ENCODE measurements around the gene RSPH1.

Gene RSPH1

DNA sequence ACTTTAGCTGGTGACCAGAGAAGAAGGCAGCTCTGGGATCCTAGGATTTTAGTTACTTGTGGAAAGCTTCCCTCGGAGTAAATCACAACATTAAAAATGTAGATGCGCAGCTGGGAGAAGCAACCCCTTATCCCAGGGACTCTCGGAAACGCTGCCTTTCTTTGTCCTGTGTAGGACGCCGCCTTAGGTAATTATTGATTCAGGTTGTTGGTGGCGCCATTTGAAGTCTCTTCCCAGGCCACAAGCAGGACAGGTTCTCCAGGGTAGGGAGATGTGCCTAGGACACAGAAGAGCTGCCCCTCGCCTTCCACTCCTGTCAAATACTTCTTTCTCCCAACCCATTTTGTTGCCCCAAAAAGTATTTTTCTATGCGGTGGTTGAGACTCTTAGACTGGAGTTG is 27.9 kb upstream of the RSPH1 start:
- TF ChIP-seq LEF1 (IDR thresholded peaks at IDR 0.05; ENCODE audit: borderline replicate concordance) (no peak), SP1 (IDR thresholded peaks at IDR 0.05) (no peak), FOXA1 (IDR thresholded peaks at IDR 0.05) (no peak), ELF4 (IDR thresholded peaks at IDR 0.05) (no peak)
- ChIA-PET POLR2A (interaction anchor here (1.0 kb wide), 1 partner anchor 11 kb away, joined by 3 read pairs; no protein-coding TSS in a partner anchor), CTCF (no interaction called here)
- no peak for DNase-seq (ENCODE audit: extremely low spot score)

DNA sequence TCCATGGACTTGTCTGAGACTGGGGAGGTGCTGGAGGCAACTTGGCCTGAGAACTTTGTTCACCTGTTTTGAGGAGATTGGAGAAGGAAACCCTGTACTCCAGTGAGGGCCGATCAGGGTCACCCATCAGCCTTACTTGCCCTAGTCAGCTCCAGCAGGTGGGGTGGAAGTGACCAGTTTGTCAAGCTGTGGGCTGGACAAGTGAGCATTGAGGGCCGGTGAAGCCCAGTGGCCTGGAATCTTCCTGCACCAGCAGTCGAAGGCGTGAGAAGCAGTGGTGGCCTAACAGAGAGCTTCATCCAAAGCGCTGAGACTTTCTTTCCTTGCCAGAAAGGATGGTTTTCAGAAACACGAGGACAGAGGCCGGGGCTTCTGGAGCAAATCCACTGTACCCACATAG is 27.2 kb upstream of the RSPH1 start:
- POLR2A ChIA-PET: interaction anchor here (1.0 kb wide), 1 partner anchor 11 kb away, joined by 3 read pairs; no protein-coding TSS in a partner anchor
- TF ChIP-seq FOXA1 (IDR thresholded peaks at IDR 0.05) (no peak), SUZ12 (IDR thresholded peaks at IDR 0.05) (no peak), L3MBTL2 (conservative IDR thresholded peaks at IDR 0.05) (no peak), ARNT (IDR thresholded peaks at IDR 0.05) (no peak), HDGF (IDR thresholded peaks at IDR 0.05; ENCODE audit: borderline replicate concordance) (no peak), TARDBP (IDR thresholded peaks at IDR 0.05) (no peak), NFRKB (IDR thresholded peaks at IDR 0.05) (no peak), CTBP1 (IDR thresholded peaks at IDR 0.05; ENCODE audit: borderline replicate concordance) (no peak)
- no peak for DNase-seq (ENCODE audit: extremely low spot score)
- CTCF ChIA-PET: no interaction called here

DNA sequence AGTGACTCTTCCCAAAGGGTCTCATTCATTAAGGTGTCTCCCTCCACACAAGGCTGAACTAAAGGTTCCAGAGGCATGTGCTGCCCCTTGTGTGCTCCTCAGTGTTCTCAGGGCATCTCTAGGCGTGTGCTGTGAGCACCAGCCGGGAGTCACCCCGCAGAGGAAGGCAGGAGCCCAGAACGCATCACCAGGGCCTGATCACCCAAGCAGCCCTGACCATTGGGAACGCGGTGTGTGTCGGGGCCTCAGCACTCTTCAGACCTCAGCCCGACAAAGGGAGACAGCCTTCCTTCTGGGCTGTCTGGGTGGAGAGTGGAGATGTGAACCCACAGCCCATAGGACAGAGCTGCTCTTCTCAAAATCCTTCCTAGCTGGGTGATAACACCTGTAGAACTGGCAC is 26.7 kb upstream of the RSPH1 start:
- TF ChIP-seq CTBP1 (IDR thresholded peaks at IDR 0.05; ENCODE audit: borderline replicate concordance): no peak
- TF ChIP-seq LEF1 (IDR thresholded peaks at IDR 0.05; ENCODE audit: borderline replicate concordance): no peak
- TF ChIP-seq NFRKB (IDR thresholded peaks at IDR 0.05): no peak
- TF ChIP-seq HDGF (IDR thresholded peaks at IDR 0.05; ENCODE audit: borderline replicate concordance): no peak
- TF ChIP-seq FOXM1 (IDR thresholded peaks at IDR 0.05; ENCODE audit: borderline replicate concordance): no peak
- TF ChIP-seq ARNT (IDR thresholded peaks at IDR 0.05): no peak
- no peak for TF ChIP-seq BHLHE40 (IDR thresholded peaks at IDR 0.05; ENCODE audit: borderline replicate concordance)
- TF ChIP-seq, protein P1, sequence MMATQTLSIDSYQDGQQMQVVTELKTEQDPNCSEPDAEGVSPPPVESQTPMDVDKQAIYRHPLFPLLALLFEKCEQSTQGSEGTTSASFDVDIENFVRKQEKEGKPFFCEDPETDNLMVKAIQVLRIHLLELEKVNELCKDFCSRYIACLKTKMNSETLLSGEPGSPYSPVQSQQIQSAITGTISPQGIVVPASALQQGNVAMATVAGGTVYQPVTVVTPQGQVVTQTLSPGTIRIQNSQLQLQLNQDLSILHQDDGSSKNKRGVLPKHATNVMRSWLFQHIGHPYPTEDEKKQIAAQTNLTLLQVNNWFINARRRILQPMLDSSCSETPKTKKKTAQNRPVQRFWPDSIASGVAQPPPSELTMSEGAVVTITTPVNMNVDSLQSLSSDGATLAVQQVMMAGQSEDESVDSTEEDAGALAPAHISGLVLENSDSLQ (IDR thresholded peaks at IDR 0.05): no peak
- TF ChIP-seq FOXA1 (IDR thresholded peaks at IDR 0.05): no peak
- no peak for TF ChIP-seq ELF4 (IDR thresholded peaks at IDR 0.05)
- TF ChIP-seq SUZ12 (IDR thresholded peaks at IDR 0.05): no peak
- no peak for TF ChIP-seq ZNF384 (IDR thresholded peaks at IDR 0.05)
- TF ChIP-seq L3MBTL2 (conservative IDR thresholded peaks at IDR 0.05): no peak
- no peak for TF ChIP-seq SP1 (IDR thresholded peaks at IDR 0.05)
- ChIA-PET CTCF (no interaction called here), POLR2A (no interaction called here)
- DNase-seq (ENCODE audit: extremely low spot score): no peak

DNA sequence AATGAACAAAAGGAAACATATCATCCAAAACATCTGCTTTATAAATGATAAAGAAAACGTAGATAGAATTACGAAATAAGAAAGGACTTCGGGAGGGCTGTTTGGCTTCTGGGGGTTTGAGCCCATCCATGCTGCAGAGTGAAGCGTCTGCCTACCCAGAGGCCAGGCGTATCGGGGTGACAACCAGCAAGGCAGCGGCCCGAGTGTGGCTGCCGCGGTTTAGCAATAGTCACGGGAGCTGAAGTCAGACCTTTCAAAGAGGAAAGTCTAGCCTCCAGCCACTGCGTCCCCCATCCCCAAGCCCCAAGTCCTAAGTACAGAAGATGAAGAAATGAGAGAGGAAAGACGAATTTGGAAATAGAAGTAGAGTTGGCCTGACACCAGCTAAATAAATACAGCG is 26.2 kb upstream of the RSPH1 start:
- ChIA-PET POLR2A (no interaction called here), CTCF (no interaction called here)
- no peak for TF ChIP-seq FOXA1 (IDR thresholded peaks at IDR 0.05)
- TF ChIP-seq FOXM1 (IDR thresholded peaks at IDR 0.05; ENCODE audit: borderline replicate concordance): no peak
- no peak for TF ChIP-seq BHLHE40 (IDR thresholded peaks at IDR 0.05; ENCODE audit: borderline replicate concordance)
- no peak for TF ChIP-seq LEF1 (IDR thresholded peaks at IDR 0.05; ENCODE audit: borderline replicate concordance)
- no peak for TF ChIP-seq SUZ12 (IDR thresholded peaks at IDR 0.05)
- no peak for TF ChIP-seq SP1 (IDR thresholded peaks at IDR 0.05)
- TF ChIP-seq ZNF384 (IDR thresholded peaks at IDR 0.05): no peak
- TF ChIP-seq CTBP1 (IDR thresholded peaks at IDR 0.05; ENCODE audit: borderline replicate concordance): no peak
- TF ChIP-seq FOXK2 (IDR thresholded peaks at IDR 0.05): no peak
- TF ChIP-seq, protein P1 (IDR thresholded peaks at IDR 0.05): no peak
- TF ChIP-seq TARDBP (IDR thresholded peaks at IDR 0.05): no peak
- no peak for TF ChIP-seq ELF4 (IDR thresholded peaks at IDR 0.05)
- no peak for TF ChIP-seq HDGF (IDR thresholded peaks at IDR 0.05; ENCODE audit: borderline replicate concordance)
- no peak for TF ChIP-seq ARNT (IDR thresholded peaks at IDR 0.05)
- no peak for TF ChIP-seq NFRKB (IDR thresholded peaks at IDR 0.05)
- no peak for TF ChIP-seq L3MBTL2 (conservative IDR thresholded peaks at IDR 0.05)
- DNase-seq (ENCODE audit: extremely low spot score): no peak

DNA sequence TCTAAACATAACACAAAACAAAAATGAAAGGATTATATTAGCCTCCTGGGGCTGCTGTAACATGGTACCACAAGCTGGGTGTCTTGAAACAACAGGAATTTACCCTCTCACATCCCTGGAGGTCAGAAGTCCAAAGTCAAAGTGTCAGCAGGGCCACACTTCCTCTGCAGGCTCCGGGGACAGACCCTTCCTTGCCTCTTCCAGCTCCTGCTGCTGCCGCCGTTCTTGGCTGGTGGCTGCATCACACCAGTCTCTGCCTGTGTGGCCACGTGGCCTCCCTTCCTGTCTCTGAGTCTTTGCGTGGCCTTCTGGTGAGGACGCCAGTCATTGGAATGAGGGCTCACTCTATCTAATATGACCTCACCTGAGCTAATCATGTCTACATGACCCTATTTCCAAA is 25.8 kb upstream of the RSPH1 start:
- ChIA-PET POLR2A (no interaction called here), CTCF (no interaction called here)
- DNase-seq (ENCODE audit: extremely low spot score): no peak
- TF ChIP-seq CTBP1 (IDR thresholded peaks at IDR 0.05; ENCODE audit: borderline replicate concordance): no peak

DNA sequence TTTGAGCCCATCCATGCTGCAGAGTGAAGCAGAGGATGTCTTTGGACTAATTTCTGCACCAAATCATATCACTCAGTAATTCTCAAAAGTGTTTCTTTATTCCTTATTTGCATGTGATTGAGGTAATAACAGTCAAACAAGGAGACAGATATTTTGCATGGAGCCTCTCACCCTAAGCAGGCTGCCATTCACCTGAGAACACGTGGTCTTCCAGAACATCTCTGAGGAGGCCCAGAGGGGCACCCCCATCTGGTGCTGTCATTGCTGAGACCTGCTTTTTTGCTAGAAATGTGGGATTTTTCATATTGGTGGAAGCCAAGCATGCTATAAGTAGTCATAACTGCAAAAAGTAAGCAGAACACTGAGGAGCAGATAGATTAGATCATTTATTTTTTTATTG is 25.4 kb upstream of the RSPH1 start:
- ChIA-PET POLR2A (no interaction called here), CTCF (no interaction called here)
- TF ChIP-seq ZNF384 (IDR thresholded peaks at IDR 0.05): no peak

DNA sequence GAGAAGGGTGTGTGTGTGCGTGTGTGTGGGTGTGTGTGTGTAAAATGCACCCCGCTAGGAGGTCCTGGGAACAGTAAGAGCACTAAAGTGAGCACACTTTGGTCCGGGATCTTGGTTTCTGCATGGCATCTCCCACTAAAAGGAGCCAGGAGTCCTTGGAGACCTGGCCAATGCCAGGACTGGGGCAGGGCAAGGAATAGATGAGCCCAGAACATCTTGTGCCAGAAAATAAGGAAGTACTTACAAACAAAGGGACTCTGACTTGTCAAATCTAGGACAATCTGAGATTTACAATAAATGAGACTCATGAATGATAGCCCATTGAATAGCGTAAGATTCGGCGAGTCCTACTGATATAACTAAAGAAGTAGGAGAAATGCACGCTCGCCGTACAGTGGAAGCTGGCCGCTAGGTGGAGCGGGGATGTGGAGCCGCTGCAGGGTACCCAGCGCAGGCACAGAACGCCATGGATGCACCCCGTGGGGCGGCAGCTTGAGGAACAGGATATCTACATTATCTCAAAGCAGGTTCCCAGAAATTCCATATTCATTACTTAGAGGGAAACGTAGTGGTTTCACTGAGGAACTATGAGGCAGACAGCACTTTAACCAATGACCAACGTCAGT is 24.7 kb upstream of the RSPH1 start:
- ChIA-PET CTCF (no interaction called here), POLR2A (no interaction called here)
- no peak for DNase-seq (ENCODE audit: extremely low spot score)
- TF ChIP-seq FOXM1 (IDR thresholded peaks at IDR 0.05; ENCODE audit: borderline replicate concordance) (no peak), ELF4 (IDR thresholded peaks at IDR 0.05) (no peak), SUZ12 (IDR thresholded peaks at IDR 0.05) (no peak), HDGF (IDR thresholded peaks at IDR 0.05; ENCODE audit: borderline replicate concordance) (no peak), SP1 (IDR thresholded peaks at IDR 0.05) (no peak), ARNT (IDR thresholded peaks at IDR 0.05) (no peak), FOXK2 (IDR thresholded peaks at IDR 0.05) (no peak), FOXA1 (IDR thresholded peaks at IDR 0.05) (no peak), CTBP1 (IDR thresholded peaks at IDR 0.05; ENCODE audit: borderline replicate concordance) (no peak), LEF1 (IDR thresholded peaks at IDR 0.05; ENCODE audit: borderline replicate concordance) (no peak), TARDBP (IDR thresholded peaks at IDR 0.05) (no peak), NFRKB (IDR thresholded peaks at IDR 0.05) (no peak), BHLHE40 (IDR thresholded peaks at IDR 0.05; ENCODE audit: borderline replicate concordance) (no peak), ZNF384 (IDR thresholded peaks at IDR 0.05) (no peak), L3MBTL2 (conservative IDR thresholded peaks at IDR 0.05) (no peak)
- TF ChIP-seq, protein P1 (IDR thresholded peaks at IDR 0.05): no peak

More for the DNA sequence above, 25.4 kb upstream of the RSPH1 start:
- no peak for DNase-seq (ENCODE audit: extremely low spot score)

Data from HEK293T (cell line).